IMR-90 (cell line): Measurements from ENCODE around the gene FAM171A1. TPM values are rescaled to one million over a fixed set of nuclear protein-coding genes. Genes with fewer than 3 reads are reported as not detected.

ENCODE experiments used
- USF2 ChIP-seq: fragments of 150-350 bp; IDR thresholded peaks from 2 replicates; pipeline ENCODE4 v1.6.1; 2017; ENCODE audit warnings: mild to moderate bottlenecking, antibody characterized with exemption, low read length, low read depth
- polyA plus RNA-seq, 3 experiments: library from polyadenylated mRNA; depleted of rRNA; stranded (reverse); fragments of >200 nt; gene quantifications; 2 replicates each; pipeline ENCODE4 v1.2.3, GENCODE V29; 2012; ENCODE audit warnings: low replicate concordance in 1 of 3
- total RNA-seq: library from RNA; depleted of rRNA; stranded (reverse); fragments of >200 nt; gene quantifications from 2 replicates; pipeline ENCODE4 v1.2.3, GENCODE V29; 2012
- TF ChIP-seq, protein P1 (sequence below): conservative IDR thresholded peaks from 2 replicates; pipeline ENCODE4 v1.5.1; 2012; ENCODE audit warnings: mild to moderate bottlenecking, low read depth, low read length, improper control_type of control experiment

The FAM171A1 gene
- total and polyA plus RNA-seq, 2 of the 4 experiments (the other 2 are of a cell fraction), result 20.3 to 30.6 TPM

- TF ChIP-seq, protein P1, sequence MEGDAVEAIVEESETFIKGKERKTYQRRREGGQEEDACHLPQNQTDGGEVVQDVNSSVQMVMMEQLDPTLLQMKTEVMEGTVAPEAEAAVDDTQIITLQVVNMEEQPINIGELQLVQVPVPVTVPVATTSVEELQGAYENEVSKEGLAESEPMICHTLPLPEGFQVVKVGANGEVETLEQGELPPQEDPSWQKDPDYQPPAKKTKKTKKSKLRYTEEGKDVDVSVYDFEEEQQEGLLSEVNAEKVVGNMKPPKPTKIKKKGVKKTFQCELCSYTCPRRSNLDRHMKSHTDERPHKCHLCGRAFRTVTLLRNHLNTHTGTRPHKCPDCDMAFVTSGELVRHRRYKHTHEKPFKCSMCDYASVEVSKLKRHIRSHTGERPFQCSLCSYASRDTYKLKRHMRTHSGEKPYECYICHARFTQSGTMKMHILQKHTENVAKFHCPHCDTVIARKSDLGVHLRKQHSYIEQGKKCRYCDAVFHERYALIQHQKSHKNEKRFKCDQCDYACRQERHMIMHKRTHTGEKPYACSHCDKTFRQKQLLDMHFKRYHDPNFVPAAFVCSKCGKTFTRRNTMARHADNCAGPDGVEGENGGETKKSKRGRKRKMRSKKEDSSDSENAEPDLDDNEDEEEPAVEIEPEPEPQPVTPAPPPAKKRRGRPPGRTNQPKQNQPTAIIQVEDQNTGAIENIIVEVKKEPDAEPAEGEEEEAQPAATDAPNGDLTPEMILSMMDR, result no peak
- no peak for TF ChIP-seq USF2
Measured at GRCh38 chr10:15320522-15321203, 50.4 kb downstream of the FAM171A1 start (continued).
